ENCODE measurements around the gene CD244.

DNA sequence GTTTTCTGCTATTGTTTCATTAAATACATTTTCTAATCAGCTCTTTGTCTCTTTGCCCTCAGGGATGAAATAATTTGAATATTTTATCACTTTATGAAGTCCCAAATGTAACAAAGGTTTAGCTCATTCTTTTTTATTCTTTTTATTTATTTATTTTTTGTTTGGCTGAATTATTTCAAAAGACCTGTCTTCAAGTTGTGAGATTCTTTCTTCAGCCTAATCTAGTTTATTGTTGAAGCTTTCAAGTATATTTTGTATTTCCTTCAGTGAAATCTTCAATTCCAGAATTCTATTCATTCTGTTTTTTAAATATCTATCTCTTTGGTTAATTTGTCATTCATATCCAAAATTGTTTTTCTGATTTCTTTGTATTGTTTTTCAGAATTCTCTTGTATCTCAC lies 55.9 kb downstream of the CD244 start:
- TF ChIP-seq EP300 (IDR thresholded peaks at IDR 0.05) = no peak
- TF ChIP-seq, protein P1, sequence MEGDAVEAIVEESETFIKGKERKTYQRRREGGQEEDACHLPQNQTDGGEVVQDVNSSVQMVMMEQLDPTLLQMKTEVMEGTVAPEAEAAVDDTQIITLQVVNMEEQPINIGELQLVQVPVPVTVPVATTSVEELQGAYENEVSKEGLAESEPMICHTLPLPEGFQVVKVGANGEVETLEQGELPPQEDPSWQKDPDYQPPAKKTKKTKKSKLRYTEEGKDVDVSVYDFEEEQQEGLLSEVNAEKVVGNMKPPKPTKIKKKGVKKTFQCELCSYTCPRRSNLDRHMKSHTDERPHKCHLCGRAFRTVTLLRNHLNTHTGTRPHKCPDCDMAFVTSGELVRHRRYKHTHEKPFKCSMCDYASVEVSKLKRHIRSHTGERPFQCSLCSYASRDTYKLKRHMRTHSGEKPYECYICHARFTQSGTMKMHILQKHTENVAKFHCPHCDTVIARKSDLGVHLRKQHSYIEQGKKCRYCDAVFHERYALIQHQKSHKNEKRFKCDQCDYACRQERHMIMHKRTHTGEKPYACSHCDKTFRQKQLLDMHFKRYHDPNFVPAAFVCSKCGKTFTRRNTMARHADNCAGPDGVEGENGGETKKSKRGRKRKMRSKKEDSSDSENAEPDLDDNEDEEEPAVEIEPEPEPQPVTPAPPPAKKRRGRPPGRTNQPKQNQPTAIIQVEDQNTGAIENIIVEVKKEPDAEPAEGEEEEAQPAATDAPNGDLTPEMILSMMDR (IDR thresholded peaks at IDR 0.05) = no peak

Data from gastroesophageal sphincter (tissue), 3 donors.